Activated CD4-positive, alpha-beta T cell treated with anti-CD3 and anti-CD28 coated beads, Interleukin-2, amount 50 U/mL, for 48 hours (primary cell): ENCODE results near the gene RPS8.
"Not testable (repeated sequence)": the region's sequence is repeated elsewhere in the genome, so short reads cannot be mapped to it uniquely, and the experiment has no call there.

ENCODE experiments used
- DNase-seq, 2 experiments: peaks; one replicate each; pipeline ENCODE4 v3.0.0-alpha.2; 2020

RPS8 gene

DNA sequence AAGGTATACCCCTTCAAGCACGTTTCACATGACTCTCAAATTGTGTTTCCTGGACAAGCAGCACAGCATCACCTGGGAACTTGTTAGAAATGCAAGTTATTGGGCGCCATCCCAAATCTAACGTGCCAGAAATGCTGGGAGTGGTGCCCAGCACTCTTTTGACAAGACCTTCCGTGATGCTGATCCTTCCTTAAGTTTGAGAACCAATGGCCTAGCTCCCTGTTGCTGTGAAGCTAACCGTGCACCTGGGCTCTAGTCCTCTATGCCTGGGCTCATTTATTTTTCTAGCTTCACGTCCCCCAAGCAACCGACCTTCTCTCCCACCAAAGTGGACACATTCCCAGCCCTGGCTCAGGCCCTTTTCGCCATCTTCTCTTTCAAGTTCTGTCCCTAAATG lies 8.4 kb downstream of the RPS8 start:
- DNase-seq, result no peak

GRCh38 chr1:44784094-44785028 lies 9.0 kb downstream of the RPS8 start:
- DNase-seq, result peak in 1 of 2 experiments; percentile 43

DNA sequence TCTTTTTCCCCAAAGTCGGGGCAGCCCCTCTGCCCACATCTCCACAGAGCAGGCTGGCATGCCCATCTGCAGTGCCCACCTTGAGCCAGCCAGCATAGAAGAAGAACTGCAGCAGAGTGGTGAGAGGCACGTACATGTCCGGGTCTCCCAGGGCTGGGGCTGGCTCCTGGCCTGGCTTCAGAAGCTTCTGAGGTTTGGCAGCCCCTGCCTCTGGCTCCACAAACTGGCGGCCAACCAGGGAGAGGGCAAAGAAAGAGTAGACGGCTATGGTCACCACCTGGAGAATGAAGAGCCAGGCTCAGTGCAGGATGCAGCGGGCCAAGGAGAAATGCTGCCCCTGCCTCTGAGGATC lies 9.7 kb downstream of the RPS8 start:
- no peak for DNase-seq

GRCh38 chr1:44785501-44786137 lies 10.3 kb downstream of the RPS8 start:
- DNase-seq, result no peak

- peak; percentile 81 to 85 for DNase-seq
Measured at GRCh38 chr1:44786138-44786840, 10.9 kb downstream of the RPS8 start.

- DNase-seq, result no peak
Measured at GRCh38 chr1:44786841-44787426, 11.6 kb downstream of the RPS8 start.

- no peak for DNase-seq
Measured at GRCh38 chr1:44787506-44787905, 12.2 kb downstream of the RPS8 start.

- no peak for DNase-seq
Measured at GRCh38 chr1:44788120-44788860, 12.9 kb downstream of the RPS8 start, which contains the start of gene BEST4. Gene BEST4, minus strand, starts transcription at chr1:44788170. Its CDS starts 465 bp downstream, at chr1:44787705.

GRCh38 chr1:44790968-44791801 lies 15.8 kb downstream of the RPS8 start:
- no peak for DNase-seq

DNA sequence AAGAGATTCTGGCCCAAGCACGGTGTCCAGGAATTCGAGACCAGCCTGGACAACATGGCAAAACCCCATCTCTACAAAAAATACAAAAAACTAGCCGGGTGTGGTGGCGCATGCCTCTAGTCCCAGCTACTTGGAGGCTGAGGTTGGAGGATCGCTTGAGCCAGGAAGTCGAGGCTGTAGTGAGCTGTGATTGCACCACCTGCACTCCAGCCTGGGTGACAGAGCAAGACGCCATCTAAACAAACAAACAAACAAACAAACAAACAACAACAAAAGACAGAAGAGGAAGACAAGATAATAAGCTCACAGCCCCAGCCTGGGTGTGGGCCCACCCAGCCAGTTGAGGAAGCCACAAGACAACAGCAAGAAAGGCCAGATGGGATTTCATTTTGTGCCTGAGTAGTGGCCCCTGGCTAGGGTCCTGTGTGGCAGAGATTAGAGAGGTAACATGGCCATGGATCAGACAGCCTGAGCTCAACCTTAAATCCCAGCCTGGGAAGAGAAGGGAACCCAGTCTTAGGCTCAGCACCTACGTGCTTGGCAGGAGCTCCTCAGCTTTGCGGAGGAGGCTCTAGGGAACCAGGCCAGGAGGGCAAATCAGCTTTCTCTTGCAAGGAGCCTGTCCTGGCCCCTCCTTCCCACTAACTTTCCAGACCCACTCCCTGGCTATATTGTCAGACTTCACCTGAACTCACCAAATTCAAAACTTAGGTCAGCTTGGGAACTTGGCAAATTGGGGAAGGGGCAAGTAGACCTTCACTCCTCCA lies 17.6 kb downstream of the RPS8 start:
- DNase-seq, result peak in 1 of 2 experiments; percentile 0

DNA sequence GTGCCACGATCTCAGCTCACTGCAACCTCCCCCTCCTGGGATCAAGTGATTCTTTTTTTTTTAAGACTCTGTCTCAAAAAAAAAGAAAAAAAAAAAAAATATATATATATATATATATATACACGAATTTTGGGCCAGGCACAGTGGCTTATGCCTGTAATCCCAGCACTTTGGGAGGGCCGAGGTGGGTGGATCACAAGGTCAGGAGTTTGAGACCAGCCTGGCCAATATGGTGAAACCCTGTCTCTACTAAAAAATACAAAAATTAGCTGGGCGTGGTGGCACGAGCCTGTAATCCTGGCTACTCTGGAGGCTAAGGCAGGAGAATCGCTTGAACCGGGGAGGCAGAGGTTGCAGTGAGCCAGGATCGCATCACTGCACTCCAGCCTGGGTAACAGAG lies 22.5 kb downstream of the RPS8 start:
- DNase-seq, result not testable (repeated sequence)

GRCh38 chr1:44798481-44799365 lies 23.4 kb downstream of the RPS8 start:
- no peak for DNase-seq

GRCh38 chr1:44799770-44800584 lies 24.6 kb downstream of the RPS8 start, which contains the start of gene PLK3:
Gene PLK3, plus strand, starts transcription at chr1:44800377. Its CDS starts 87 bp downstream, at chr1:44800464.
- DNase-seq, result peak; percentile 98 to 99

DNA sequence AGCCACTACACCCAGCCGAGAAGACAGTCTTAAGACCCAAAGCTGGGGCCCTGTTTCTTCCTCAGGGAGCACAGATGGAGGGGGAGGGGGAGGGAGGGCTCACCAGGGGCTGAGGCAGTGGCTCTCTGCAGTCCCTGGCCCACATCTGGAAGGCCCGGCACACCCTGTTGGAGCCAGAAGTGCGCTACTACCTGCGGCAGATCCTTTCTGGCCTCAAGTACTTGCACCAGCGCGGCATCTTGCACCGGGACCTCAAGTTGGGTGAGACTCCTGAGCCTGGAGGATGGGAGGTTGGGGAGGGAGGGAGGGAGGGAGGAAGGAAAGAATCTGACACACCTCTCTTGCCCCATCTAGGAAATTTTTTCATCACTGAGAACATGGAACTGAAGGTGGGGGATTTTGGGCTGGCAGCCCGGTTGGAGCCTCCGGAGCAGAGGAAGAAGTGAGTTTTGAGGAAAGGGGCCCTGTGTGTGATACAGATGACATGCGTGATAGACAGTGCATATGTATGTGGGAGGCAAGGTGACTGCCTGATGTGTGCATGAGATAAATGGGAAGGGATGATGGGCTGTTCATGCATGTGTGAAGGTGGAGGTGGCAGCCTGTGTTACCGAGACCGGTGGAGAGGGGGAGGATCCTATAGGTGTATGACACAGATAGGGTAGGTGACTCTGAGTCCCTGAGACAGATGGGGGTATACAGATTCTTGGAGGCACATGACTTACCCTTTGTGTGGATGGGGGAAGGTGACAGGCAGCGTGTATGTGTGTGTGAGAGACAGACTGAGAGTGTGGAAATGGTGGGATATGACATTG lies 26.4 kb downstream of the RPS8 start:
- DNase-seq, result peak in 1 of 2 experiments; percentile 62

DNA sequence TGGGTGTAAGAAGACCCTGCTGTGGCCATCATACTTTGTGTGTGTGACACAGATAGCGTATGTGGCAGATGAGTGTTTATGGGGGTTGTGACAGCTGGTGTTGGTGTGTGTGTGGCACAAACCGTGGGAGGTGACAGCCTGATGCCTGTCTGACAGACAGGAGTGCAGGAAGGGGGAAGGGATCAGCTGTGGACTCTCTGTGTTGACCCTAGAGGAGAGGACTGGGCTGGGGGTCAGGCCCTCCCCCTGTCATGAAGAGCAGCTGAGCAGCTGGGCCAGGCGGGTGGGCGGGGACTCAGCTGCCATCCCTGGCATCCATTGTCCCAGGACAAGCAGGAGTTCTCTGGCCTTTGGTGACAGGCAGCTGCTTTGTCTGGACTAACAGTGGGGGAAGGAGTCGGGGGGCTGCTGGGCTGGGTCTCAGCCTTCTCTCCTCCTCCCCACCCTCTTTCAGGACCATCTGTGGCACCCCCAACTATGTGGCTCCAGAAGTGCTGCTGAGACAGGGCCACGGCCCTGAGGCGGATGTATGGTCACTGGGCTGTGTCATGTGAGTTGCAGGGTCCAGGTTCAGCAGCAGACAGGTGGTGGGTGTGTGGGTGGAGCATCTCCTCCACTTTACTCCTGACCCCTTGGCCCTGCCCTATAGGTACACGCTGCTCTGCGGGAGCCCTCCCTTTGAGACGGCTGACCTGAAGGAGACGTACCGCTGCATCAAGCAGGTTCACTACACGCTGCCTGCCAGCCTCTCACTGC lies 27.1 kb downstream of the RPS8 start:
- no peak for DNase-seq

DNA sequence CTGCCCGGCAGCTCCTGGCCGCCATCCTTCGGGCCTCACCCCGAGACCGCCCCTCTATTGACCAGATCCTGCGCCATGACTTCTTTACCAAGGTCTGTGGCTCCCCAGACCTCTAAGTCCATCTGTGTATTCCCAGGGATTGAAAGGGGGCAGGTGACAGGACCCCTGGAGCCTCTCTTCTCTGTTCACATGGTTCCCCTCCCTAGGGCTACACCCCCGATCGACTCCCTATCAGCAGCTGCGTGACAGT lies 27.6 kb downstream of the RPS8 start:
- no peak for DNase-seq
